ENCODE data around the gene TOP3B.

DNA sequence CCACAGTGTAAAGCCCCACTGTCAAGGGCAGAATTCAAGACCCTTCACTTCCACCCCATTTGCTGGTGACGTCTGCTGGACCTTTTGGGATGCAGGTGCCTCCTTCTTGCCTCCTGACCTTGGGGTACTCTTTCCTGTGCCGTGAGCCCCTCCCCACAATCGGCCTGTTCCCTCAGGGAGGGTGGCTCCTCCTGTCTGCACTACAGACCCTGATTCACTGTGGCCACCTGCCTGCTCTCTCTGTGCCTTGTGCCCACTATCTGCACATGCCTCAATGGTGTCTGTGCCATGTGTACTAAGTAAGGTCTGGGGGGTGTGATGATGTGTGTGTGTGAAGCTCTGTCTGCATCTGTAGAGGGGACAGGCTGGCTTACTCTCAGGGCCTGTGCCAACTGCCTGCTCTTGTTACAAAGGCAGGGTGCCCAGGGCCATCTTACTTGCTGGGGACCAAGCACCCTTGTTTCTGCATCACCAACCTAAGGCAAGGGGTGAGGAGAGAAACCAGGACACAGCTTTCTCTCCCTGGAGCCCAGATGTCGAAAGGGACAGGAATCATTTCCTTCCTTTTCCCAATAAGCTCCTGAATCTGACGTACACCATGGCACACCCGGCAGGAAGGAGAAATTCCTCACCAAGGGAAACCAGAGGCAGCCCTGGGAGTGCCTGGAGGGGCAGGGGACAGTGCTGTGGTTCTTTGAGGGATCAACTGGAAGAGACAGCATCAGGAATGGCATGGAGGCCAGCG lies 33.6 kb downstream of the TOP3B start:
- TF ChIP-seq, protein P1, sequence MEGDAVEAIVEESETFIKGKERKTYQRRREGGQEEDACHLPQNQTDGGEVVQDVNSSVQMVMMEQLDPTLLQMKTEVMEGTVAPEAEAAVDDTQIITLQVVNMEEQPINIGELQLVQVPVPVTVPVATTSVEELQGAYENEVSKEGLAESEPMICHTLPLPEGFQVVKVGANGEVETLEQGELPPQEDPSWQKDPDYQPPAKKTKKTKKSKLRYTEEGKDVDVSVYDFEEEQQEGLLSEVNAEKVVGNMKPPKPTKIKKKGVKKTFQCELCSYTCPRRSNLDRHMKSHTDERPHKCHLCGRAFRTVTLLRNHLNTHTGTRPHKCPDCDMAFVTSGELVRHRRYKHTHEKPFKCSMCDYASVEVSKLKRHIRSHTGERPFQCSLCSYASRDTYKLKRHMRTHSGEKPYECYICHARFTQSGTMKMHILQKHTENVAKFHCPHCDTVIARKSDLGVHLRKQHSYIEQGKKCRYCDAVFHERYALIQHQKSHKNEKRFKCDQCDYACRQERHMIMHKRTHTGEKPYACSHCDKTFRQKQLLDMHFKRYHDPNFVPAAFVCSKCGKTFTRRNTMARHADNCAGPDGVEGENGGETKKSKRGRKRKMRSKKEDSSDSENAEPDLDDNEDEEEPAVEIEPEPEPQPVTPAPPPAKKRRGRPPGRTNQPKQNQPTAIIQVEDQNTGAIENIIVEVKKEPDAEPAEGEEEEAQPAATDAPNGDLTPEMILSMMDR (conservative IDR thresholded peaks at IDR 0.05 in 1 of 2, IDR thresholded peaks at IDR 0.05 in 1 of 2; ENCODE audit: low read depth in 1 of 2, low read length in 2 of 2), result no peak
- no peak for TF ChIP-seq EZH2 (IDR thresholded peaks at IDR 0.05; ENCODE audit: low read length, missing control alignments)

Measured in fibroblast of lung (primary cell).